Fibroblast of skin of right quadriceps (primary cell): ENCODE data around the gene FSTL4.

ENCODE experiments used
- DNase-seq: peaks from one replicate; pipeline ENCODE4 v3.0.0-alpha.2; 2013

The FSTL4 gene

GRCh38 chr5:133334796-133335639 lies 277.3 kb downstream of the FSTL4 start:
- DNase-seq: no peak

DNA sequence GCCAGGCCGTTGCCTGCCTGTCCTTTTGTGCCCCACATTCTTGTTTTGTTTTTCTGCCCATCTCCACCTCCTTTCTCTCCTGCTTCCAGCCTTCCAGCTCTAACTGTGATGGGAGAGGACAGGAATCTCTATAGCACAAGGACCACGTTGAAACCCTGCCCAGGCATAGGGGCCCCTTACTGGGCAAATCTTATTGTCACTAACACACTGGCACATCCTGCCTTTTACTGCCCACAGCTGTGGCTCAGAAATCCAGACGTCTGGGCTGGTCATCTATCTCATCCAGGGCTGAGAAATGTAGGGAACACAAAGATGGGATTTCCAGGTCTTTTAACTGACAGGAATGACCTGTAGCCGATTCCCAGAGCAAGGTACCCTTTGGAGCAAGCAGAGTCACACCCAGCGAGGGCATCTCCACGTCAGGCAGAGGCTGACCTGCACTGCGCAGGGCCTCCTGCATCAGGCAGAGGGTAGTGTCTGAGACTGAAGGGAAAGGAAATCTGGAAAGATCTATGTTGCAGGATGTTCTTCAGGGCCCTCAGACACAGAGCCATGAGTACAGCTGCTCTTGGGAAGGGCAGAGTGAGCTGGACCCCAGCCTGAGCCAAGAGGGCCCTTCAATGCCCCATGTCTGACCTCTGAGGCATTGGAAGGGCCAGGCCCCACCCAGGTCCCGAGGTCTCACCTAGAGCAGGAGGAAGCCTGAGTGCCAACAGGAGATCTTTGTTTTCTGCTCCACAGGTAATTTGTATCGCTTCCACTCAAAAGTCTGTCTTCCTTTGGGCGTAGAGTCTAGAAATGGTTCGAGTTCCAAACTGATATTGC lies 278.8 kb downstream of the FSTL4 start:
- DNase-seq: no peak

GRCh38 chr5:133332439-133333024 lies 279.8 kb downstream of the FSTL4 start:
- DNase-seq: no peak

GRCh38 chr5:133331941-133332340 lies 280.4 kb downstream of the FSTL4 start:
- DNase-seq: no peak

DNA sequence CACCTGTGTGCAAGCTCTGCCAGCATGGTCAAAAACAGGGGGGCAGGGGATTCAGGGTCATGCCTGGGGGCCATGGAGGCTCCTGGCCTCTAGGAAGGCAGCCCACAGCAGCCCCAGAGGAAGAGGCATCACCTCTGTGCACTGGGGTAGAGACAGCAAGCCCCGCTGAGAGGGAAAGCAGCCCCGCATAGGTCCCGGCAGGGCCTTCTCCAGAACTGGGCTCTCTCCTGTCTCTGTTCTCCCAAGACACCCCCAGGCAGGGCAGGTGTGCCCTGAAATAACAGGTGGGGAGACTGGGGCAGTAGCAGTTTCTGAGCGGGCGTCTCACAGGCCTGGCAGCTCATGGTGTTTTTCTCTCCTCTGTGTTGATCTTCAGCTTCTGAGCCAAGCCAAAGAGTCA lies 281.4 kb downstream of the FSTL4 start:
- DNase-seq: no peak

- DNase-seq: no peak
Observed at GRCh38 chr5:133328800-133329199, 283.5 kb downstream of the FSTL4 start.

GRCh38 chr5:133327946-133328401 lies 284.4 kb downstream of the FSTL4 start:
- no peak for DNase-seq

DNA sequence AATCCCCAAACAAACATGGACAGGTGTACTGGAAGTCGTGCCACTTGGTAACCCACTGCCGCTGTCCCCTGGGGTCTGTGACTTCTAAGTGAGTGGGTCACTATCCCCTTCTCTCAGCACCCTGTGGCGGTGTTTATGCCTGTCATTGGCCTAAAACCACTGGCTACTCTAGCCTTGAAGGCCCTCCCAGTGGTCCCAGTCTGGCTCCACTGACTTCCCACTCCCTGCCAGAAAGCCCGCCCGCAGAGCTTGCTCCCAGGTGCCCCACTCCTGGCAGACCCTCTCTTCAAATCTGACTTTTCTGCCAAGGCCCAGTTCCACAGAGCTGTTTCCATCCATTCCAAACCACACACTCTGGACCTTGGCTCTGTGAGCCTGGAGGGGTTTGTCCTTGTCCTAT lies 286.0 kb downstream of the FSTL4 start:
- no peak for DNase-seq

DNA sequence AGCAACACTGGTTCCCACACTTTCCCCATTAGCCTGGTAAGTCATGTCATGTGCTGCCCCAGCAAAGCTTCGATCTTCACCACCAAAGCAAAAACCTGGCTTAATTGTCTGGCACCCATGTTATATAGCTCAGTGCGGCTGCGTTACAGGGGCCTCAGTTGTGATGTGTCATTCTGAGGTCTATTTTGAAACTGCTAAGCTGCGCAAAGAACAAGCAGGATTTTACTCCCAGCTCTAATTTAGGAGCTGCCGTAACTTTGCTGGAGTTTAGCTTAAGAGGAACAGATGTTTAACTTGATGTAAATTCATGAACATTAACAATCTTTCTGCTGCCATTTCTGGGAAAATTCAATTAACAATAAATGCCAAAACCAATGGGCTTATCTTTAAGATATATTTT lies 286.5 kb downstream of the FSTL4 start:
- DNase-seq: no peak

DNA sequence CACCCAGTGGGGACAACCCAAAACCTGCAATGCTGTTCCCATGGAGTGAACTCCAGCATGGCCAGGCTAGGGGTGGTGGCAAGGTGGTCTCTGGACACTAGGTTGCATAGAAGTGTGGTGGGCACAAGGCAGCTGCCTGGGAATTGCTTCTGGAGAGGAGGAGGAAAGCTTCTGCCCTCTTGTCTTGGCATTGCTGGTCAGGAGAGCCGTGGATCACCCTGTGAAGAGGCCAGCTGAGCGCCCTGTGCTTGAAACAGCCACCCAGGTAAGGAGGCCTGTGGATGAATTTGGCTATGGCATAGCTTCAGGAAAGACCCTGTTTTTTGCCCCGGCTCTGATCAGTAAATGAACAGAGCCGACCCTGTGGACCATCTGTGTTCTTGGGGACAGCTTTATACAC lies 287.4 kb downstream of the FSTL4 start:
- DNase-seq: no peak

GRCh38 chr5:133323494-133324457 lies 288.6 kb downstream of the FSTL4 start:
- DNase-seq: no peak

DNA sequence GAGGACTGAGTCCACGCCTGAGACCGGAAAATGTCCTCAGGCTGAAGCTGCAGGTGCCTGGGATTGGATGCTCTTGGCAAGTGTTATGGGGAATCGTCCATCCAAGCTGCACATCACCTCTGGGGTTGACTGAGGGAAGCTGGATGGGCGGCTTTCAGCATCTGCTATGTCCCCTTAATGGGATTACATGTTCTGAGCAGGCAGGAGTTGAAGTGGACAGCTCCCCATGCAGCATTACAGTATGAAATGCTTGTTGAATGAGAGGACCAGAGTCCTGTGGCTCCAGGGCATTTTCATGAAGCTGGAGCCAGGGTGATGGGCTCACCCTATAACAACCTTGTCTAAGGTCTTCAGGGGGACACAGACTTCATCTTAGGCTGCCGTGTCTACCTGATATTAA lies 289.6 kb downstream of the FSTL4 start:
- no peak for DNase-seq

- no peak for DNase-seq
Observed at GRCh38 chr5:133321833-133322420, 290.4 kb downstream of the FSTL4 start.

GRCh38 chr5:133321286-133321832 lies 291.0 kb downstream of the FSTL4 start:
- DNase-seq: no peak

DNA sequence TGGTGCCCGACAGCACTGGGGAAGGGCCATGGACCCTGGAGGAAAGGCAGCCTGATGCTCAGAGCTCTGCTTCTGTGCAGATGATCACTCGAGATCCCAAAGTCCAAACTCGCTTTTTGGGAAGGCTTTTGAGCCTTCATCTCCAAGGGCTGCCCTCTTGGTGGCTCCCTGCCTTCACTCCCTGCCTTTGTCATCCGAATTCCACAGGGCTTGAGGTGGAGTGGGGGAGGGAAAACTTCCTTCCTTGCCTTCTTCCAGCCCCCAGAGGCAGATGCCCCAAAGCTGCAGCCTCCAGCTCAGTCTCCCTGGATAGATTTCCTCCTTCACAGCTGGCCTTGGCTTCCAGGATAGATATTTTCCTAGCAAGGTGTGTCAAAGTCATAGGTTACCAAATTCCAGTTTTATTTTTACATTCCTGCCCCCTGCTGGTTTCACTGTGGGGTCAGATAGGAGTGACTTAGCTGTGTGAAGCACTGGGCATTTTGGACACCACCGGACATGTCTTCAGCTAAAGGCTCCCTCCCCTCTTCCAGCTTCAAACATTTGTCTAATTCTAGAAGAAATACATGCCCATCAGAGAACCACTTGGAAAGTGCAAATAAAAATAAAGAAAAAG lies 292.3 kb downstream of the FSTL4 start:
- DNase-seq: no peak

GRCh38 chr5:133319244-133319643 lies 293.1 kb downstream of the FSTL4 start:
- no peak for DNase-seq

GRCh38 chr5:133317558-133317957 lies 294.8 kb downstream of the FSTL4 start:
- DNase-seq: no peak

GRCh38 chr5:133316346-133317343 lies 295.7 kb downstream of the FSTL4 start:
- DNase-seq: no peak

- DNase-seq: no peak
Observed at GRCh38 chr5:133314086-133314485, 298.3 kb downstream of the FSTL4 start.

DNA sequence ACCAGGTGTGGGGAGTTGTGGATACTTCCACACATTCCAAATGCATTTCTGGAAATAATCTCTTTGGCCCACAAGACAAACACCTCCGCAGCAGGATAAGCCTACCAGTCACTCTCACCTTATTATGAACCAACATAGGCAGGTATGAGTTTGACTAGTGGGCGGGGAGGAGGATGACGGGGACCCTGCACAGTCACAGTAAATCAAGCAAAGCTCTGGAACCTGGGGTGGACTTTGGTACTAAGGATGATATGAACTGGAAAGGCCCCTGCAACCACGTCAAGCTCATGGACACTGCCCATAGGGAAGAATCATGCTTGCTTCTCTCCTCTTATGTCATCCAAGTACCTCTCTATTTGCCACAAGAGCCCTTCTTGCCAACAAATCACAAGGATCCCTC lies 301.2 kb downstream of the FSTL4 start:
- no peak for DNase-seq
